ENCODE data around the gene HEG1. TPM values are rescaled to one million over a fixed set of nuclear protein-coding genes. Genes with fewer than 3 reads are reported as not detected.

The HEG1 gene
- total and polyA plus RNA-seq, 2 of the 8 experiments (the other 6 are each of a cell fraction or from before 2014, with no cell fraction given) = 5.3 to 9.7 TPM

- no peak overlapping the region for H4K8ac ChIP-seq (ENCODE audit: extremely low read depth, insufficient read depth, low read length)
- peak overlapping the region; percentile 65 to 86 for H3K4me2 ChIP-seq (ENCODE audit: insufficient read depth in 1 of 2, low read depth in 2 of 2, low read length in 2 of 2)
- no peaks in the 10 kb centered on the region for H4K20me1 ChIP-seq (replicated peaks in 1 of 2; ENCODE audit: control insufficient read depth in 1 of 2, insufficient read depth in 2 of 2, low read length in 2 of 2)
- WGBS, 2 experiments (ENCODE audit: extremely low coverage in 1 of 2, insufficient coverage in 1 of 2, insufficient read length in 1 of 2, insufficient replicate concordance in 2 of 2, low coverage in 1 of 2, low lambda C conversion rate in 2 of 2, missing lambda C conversion rate in 1 of 2) = 2% methylated on average over 42 of the region's 78 CpGs; no CpG with 5 or more reads in 1 of the 2 experiments
- no peak overlapping the region for H2BK120ac ChIP-seq (replicated peaks; ENCODE audit: low read depth, low read length)
- TF ChIP-seq KDM4A (IDR thresholded peaks at IDR 0.05; ENCODE audit: low read depth, low read length, severe bottlenecking) = peak; percentile 79
- TF ChIP-seq RNF2 (IDR thresholded peaks at IDR 0.05; ENCODE audit: borderline replicate concordance, low read depth, low read length, missing control alignments, poor library complexity, severe bottlenecking) = no peak
- TF ChIP-seq MAX (IDR thresholded peaks at IDR 0.05) = no peak; the same call in 1 of the 2 replicates
- TF ChIP-seq CHD1 (IDR thresholded peaks at IDR 0.05; ENCODE audit: low read depth, low read length) = no peak
- TF ChIP-seq GABPA (IDR thresholded peaks at IDR 0.05; ENCODE audit: borderline replicate concordance, insufficient read depth, low read length) = 0 out of 2 replicates have a peak, but pooled peaks have one; percentile 2
- no peak for FAIRE-seq
- no peak overlapping the region for H3K23ac ChIP-seq (ENCODE audit: insufficient read length)
- ChIA-PET CTCF (ENCODE audit: partially characterized antibody) (no interaction called here), POLR2A (ENCODE audit: partially characterized antibody) (no interaction called here)
- H3K23me2 ChIP-seq (ENCODE audit: low read depth, low read length) = peaks cover 9% of the 10 kb centered on the region; the same call in 1 of the 2 replicates
- no peak overlapping the region for H2AK5ac ChIP-seq (ENCODE audit: low read depth, low read length)
- H3K14ac ChIP-seq (ENCODE audit: insufficient read length) = no peak overlapping the region
- peaks cover 7 to 30% (median 19%) of the 10 kb centered on the region in 4 experiments for H3K27me3 ChIP-seq (replicated peaks in 1 of 4; ENCODE audit: control insufficient read depth in 3 of 4, extremely low read depth in 1 of 4, insufficient read depth in 3 of 4, low read length in 3 of 4)
- H3K4me1 ChIP-seq (replicated peaks in 1 of 4; ENCODE audit: control insufficient read depth in 3 of 4, insufficient read depth in 4 of 4, low read length in 3 of 4) = peaks cover 17 to 40% (median 31%) of the 10 kb centered on the region in 4 experiments
- DNase-seq (ENCODE audit: low read depth in 1 of 2, low spot score in 2 of 2) = peak in 1 of 2 experiments; percentile 68
- H3K27ac ChIP-seq (ENCODE audit: low read depth, low read length) = no peak overlapping the region
- no peak overlapping the region for H3K56ac ChIP-seq (replicated peaks; ENCODE audit: insufficient read length, low read depth, low read length)
- no peak overlapping the region for H2BK20ac ChIP-seq (ENCODE audit: low read length)
- H2BK5ac ChIP-seq (ENCODE audit: low read depth, low read length) = no peak overlapping the region
- H3K18ac ChIP-seq (ENCODE audit: extremely low read depth, low read length) = no peak overlapping the region
- H3K4ac ChIP-seq (replicated peaks; ENCODE audit: insufficient read length, low read depth, low read length) = no peak overlapping the region
- H2AFZ ChIP-seq (ENCODE audit: low read length) = peak overlapping the region; percentile 18; the same call in 1 of the 2 replicates
- no peak overlapping the region for H4K91ac ChIP-seq (replicated peaks; ENCODE audit: insufficient read length, low read length)
- no peaks in the 10 kb centered on the region for H3K36me3 ChIP-seq (ENCODE audit: control insufficient read depth in 2 of 4, insufficient read depth in 4 of 4, low read length in 3 of 4)
- H3K79me2 ChIP-seq (ENCODE audit: control insufficient read depth in 1 of 2, insufficient read depth in 2 of 2, low read length in 2 of 2) = no peaks in the 10 kb centered on the region
- H4K5ac ChIP-seq (ENCODE audit: insufficient read length, low read depth, low read length) = no peak overlapping the region
- H3K79me1 ChIP-seq (ENCODE audit: low read depth, low read length) = no peaks in the 10 kb centered on the region
- H3K9ac ChIP-seq (replicated peaks in 1 of 4; ENCODE audit: extremely low read depth in 1 of 4, low read depth in 3 of 4, low read length in 3 of 4) = no peak overlapping the region
- H3K9me3 ChIP-seq (ENCODE audit: insufficient read depth in 2 of 2, low read depth in 1 of 2, low read length in 1 of 2) = no peaks in the 10 kb centered on the region
- H2BK12ac ChIP-seq (ENCODE audit: low read depth, low read length) = no peak overlapping the region
- no peak overlapping the region for H2BK15ac ChIP-seq (ENCODE audit: low read length)
- peak overlapping the region; percentile 56 to 77 (median 58) for H3K4me3 ChIP-seq (ENCODE audit: extremely low read depth in 1 of 4, insufficient read depth in 2 of 4, low read depth in 3 of 4, low read length in 4 of 4)
Measured at GRCh38 chr3:125055331-125055912, 375 bp downstream of the HEG1 start.

Measured in H1 (cell line).